HUES48 (cell line): ENCODE measurements around the gene AATF.
A peak's percentile ranks its signal among the peaks of the same experiment; 100 is the strongest.

ENCODE experiments used
- H3K27ac ChIP-seq: one replicate; pipeline ENCODE4 v1.7.0; 2013; ENCODE audit warnings: low read depth, low read length, inconsistent platforms
- H3K27me3 ChIP-seq: 2 replicates; pipeline ENCODE4 v1.6.1; 2013; ENCODE audit warnings: mild to moderate bottlenecking, low read length; ENCODE audit not compliant: control insufficient read depth, insufficient read depth
- H3K36me3 ChIP-seq: 2 replicates; pipeline ENCODE4 v1.6.1; 2013; ENCODE audit warnings: low read length; ENCODE audit not compliant: control insufficient read depth, insufficient read depth
- H3K4me1 ChIP-seq: 2 replicates; pipeline ENCODE4 v1.6.1; 2013; ENCODE audit warnings: mild to moderate bottlenecking, low read length; ENCODE audit not compliant: control insufficient read depth, insufficient read depth
- H3K4me3 ChIP-seq: 2 replicates; pipeline ENCODE4 v1.5.1; 2013; ENCODE audit warnings: mild to moderate bottlenecking, low read depth, low read length
- H3K9ac ChIP-seq: 2 replicates; pipeline ENCODE4 v1.6.1; 2013; ENCODE audit warnings: mild to moderate bottlenecking, low read depth, low read length, moderate library complexity
- H3K9me3 ChIP-seq: 2 replicates; pipeline ENCODE4 v1.6.1; 2013; ENCODE audit warnings: low read length; ENCODE audit not compliant: control insufficient read depth, insufficient read depth

Gene AATF

DNA sequence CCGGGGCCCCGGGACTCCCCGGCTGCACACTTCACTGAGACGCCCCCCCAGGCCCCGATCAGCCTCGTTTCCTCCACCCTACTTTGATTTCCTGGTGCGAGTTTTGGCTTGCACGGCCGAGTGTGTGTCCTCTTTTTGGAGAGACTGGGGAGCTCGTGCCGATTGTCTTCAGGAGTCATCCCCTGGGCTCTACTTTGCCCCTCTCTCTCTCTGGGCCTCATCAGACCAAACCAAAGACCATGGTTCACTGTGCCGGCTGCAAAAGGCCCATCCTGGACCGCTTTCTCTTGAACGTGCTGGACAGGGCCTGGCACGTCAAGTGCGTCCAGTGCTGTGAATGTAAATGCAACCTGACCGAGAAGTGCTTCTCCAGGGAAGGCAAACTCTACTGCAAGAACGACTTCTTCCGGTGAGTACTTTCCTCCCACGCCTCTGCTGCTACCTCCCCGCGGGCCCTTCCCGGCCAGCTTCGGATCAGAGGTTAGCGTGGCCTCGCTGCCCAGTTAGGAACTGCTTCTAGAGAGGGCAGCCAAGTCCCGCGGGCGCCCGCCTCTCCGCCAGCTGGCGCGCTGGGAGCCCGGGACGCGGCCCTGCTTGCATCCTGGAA, 10.7 kb upstream of the AATF start:
- peaks cover 100% of the 10 kb centered on the region for H3K27me3 ChIP-seq

DNA sequence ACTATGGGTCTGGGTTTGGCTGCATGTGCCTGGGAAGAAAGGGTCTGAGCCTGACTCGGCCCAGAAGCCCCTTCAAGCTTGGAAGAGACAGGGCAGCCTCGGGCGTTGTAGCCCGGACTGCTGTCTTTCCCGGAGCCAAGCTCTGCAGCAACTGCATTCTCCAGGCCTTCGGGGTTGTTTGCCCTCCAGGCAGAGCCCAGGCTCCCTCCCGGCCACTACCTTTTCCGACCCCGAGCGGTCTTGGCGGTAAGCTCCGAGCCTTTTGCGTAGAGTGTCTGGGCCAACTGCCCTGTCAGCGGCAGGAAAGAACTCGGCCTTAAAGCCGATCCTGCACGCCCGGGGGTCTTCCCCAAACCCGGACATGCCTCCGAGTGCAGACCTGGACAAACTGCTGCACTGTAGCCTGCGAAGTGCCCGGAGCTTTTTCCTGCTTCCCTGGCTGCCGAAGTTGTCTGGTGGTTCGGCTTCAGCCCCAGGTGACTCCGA, 10.1 kb upstream of the AATF start:
- H3K27me3 ChIP-seq: peaks cover 100% of the 10 kb centered on the region
- no peaks in the 10 kb centered on the region for H3K36me3 ChIP-seq
- H3K9ac ChIP-seq: no peak overlapping the region
- no peaks in the 10 kb centered on the region for H3K9me3 ChIP-seq
- peak overlapping the region; percentile 65 for H3K4me3 ChIP-seq
- H3K4me1 ChIP-seq: peaks cover 63% of the 10 kb centered on the region
- no peak overlapping the region for H3K27ac ChIP-seq

More for the DNA sequence above, 10.7 kb upstream of the AATF start:
- no peaks in the 10 kb centered on the region for H3K36me3 ChIP-seq
- H3K9me3 ChIP-seq: no peaks in the 10 kb centered on the region
- peak overlapping the region; percentile 65 for H3K4me3 ChIP-seq
- no peak overlapping the region for H3K27ac ChIP-seq
- peaks cover 61% of the 10 kb centered on the region for H3K4me1 ChIP-seq
- no peak overlapping the region for H3K9ac ChIP-seq

DNA sequence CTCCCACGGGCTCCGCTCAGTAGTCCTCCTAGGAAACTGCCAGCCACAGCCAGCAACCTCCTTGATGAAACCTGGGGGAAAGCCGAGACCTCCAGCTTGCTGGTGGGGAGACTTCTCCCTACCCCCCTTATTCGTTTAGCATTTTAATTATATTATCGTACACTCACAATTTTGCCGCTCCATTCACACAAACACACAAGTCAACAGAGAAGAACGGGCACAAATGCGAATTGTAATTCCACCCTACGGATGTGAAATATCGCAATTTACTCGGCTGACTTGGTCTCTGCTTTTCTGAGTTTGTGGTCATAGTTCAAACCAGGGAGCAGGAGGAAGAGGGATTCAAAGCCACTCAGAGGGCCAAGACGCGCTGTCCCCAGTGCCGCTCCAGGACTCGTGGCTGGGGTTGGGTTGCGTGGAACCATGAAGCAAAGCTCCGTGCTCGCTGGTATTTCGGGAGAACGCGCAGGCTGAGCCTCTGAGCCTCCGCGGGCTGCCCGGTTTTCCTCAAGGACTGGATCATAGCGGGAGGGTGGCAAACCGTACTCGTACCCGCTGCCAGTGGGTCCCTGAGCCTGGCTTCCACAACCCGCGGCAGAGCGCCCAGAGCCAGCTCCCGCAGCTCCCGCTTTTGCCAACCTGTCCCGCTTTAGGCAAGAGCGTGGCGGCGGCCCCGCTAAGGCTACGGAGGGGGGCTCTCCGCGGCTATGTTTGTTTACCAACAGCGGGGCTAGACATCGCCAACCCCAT, 9.5 kb upstream of the AATF start:
- H3K4me1 ChIP-seq: peaks cover 58% of the 10 kb centered on the region
- peaks cover 100% of the 10 kb centered on the region for H3K27me3 ChIP-seq
- no peaks in the 10 kb centered on the region for H3K36me3 ChIP-seq
- H3K27ac ChIP-seq: no peak overlapping the region
- no peaks in the 10 kb centered on the region for H3K9me3 ChIP-seq
- H3K9ac ChIP-seq: no peak overlapping the region
- peak overlapping the region; percentile 65; the same call in 1 of the 2 replicates for H3K4me3 ChIP-seq

DNA sequence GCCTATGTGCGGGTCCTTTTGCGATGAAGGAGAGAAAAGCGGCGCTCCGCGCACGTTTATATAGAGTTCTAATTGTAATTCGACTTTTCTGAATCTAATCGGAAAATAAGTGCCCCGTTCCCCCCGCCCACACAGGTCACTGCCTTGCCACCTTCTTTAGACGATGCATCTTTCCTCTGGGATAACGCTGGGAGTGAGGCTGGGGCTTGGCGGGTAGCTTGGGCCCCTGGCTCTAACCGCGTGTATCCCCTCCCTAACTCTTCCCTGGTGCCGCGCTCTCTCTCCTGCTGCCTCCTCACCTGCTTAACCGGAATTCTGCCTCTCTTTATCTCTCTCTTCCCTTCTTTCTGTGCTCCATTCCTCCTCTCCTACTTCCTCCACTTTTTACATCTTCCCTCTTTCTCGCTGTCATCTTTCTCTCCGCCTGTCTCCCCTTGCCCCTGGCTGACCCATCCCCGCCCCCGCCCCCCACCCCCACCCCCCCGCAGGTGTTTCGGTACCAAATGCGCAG, 8.9 kb upstream of the AATF start:
- no peaks in the 10 kb centered on the region for H3K9me3 ChIP-seq
- no peak overlapping the region for H3K4me3 ChIP-seq
- H3K27ac ChIP-seq: no peak overlapping the region
- H3K4me1 ChIP-seq: peaks cover 59% of the 10 kb centered on the region
- H3K27me3 ChIP-seq: peaks cover 100% of the 10 kb centered on the region
- no peak overlapping the region for H3K9ac ChIP-seq
- no peaks in the 10 kb centered on the region for H3K36me3 ChIP-seq

DNA sequence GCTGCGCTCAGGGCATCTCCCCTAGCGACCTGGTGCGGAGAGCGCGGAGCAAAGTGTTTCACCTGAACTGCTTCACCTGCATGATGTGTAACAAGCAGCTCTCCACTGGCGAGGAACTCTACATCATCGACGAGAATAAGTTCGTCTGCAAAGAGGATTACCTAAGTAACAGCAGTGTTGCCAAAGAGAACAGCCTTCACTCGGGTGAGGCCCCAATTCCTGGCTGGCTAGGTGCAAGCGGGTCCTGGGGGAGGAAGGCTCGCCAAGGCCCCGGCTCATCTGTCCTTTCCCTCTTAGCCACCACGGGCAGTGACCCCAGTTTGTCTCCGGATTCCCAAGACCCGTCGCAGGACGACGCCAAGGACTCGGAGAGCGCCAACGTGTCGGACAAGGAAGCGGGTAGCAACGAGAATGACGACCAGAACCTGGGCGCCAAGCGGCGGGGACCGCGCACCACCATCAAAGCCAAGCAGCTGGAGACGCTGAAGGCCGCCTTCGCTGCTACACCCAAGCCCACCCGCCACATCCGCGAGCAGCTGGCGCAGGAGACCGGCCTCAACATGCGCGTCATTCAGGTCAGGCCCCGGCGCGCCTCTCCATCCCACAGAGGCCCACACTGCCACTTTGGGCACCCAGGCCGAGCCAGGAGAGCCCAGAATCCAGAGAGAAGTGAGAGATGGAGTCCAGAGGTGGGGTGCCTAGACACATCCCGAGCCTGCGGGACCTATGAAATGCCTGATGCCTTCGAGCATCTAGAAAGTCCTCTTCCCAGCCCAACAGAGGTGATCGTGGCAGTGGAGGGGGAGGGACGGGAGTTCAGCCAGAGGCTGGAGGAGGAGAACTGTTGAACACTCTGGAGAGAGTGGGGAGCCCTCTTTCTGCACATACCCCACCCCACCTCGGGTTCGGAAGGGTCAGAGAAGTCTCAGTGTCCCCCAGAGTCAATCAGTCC, 8.2 kb upstream of the AATF start:
- peaks cover 55% of the 10 kb centered on the region for H3K4me1 ChIP-seq
- H3K4me3 ChIP-seq: peak overlapping the region; percentile 10; the same call in 1 of the 2 replicates
- H3K9ac ChIP-seq: no peak overlapping the region
- H3K27ac ChIP-seq: no peak overlapping the region
- peaks cover 100% of the 10 kb centered on the region for H3K27me3 ChIP-seq
- no peaks in the 10 kb centered on the region for H3K36me3 ChIP-seq
- H3K9me3 ChIP-seq: no peaks in the 10 kb centered on the region

DNA sequence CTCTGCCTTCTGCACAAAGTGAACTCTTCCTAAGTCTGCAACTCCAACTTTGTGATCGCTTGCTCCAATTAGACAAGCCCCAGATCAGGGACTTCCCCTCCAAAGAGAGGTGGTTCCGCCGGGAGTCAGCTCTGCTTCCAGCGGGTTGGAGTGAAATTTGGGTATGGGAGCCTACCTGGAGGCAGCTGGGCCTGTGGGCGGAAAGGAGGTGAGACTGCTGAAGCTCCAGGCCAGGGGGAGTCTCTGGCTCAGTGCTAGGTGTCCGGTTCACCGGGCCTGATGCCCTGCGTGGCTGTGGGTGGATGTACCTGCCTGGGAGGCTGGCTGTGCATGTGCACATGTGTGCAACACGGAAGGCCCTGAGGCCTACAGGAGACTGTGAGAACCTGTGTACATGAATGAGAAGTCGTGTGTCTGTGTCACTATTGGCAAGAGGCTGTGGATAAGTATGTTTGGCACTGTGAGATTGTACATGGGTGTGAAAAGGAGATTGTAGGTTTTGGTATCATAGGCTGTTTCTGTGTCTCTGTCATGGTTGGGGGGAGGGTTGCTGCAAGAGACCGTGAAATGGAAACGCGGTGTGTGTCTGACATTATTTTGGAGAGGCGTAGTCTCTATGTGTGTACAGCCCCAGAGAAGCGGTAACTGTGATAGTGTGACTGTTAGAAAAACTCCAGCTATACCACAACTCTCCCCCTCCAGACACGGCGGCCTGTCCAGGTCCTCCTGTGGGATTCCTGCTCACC, 7.3 kb upstream of the AATF start:
- H3K9me3 ChIP-seq: no peaks in the 10 kb centered on the region
- H3K4me1 ChIP-seq: peaks cover 62% of the 10 kb centered on the region
- H3K36me3 ChIP-seq: no peaks in the 10 kb centered on the region
- H3K27ac ChIP-seq: no peak overlapping the region
- H3K27me3 ChIP-seq: peaks cover 100% of the 10 kb centered on the region
- H3K9ac ChIP-seq: no peak overlapping the region
- H3K4me3 ChIP-seq: peak overlapping the region; percentile 41; the same call in 1 of the 2 replicates

DNA sequence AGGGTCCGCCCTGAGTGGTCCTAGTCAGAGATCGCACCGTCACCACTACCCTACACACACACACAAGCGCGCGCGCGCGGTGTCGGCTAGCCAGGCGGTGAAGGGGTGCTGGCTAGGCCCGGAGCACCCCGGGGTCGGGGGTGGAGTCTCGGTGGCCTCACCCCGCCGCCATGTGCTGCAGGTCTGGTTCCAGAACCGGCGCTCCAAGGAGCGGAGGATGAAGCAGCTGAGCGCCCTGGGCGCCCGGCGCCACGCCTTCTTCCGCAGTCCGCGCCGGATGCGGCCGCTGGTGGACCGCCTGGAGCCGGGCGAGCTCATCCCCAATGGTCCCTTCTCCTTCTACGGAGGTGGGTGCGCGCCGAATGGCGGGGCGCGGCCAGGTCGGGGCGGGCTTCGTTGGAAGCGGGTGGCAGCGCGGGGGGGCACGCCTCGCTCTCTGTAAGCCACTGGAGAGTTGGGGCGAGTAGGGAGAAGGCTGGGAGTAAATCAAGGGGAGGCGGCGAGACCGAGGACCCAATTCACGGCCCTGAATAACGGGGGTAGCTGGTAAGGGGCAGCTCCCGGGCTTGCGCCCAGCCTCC, 6.6 kb upstream of the AATF start:
- H3K4me3 ChIP-seq: peak overlapping the region; percentile 41; the same call in 1 of the 2 replicates
- no peaks in the 10 kb centered on the region for H3K9me3 ChIP-seq
- H3K27me3 ChIP-seq: peaks cover 100% of the 10 kb centered on the region
- H3K9ac ChIP-seq: no peak overlapping the region
- no peaks in the 10 kb centered on the region for H3K36me3 ChIP-seq
- peaks cover 69% of the 10 kb centered on the region for H3K4me1 ChIP-seq
- no peak overlapping the region for H3K27ac ChIP-seq

DNA sequence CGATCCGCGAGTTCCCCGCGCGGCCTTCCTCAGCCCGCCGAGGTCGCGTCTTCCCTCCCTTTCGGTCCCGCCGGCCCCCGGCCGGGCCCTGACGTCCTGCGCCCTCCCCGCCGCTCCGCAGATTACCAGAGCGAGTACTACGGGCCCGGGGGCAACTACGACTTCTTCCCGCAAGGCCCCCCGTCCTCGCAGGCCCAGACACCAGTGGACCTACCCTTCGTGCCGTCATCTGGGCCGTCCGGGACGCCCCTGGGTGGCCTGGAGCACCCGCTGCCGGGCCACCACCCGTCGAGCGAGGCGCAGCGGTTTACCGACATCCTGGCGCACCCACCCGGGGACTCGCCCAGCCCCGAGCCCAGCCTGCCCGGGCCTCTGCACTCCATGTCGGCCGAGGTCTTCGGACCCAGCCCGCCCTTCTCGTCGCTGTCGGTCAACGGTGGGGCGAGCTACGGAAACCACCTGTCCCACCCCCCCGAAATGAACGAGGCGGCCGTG, 6.1 kb upstream of the AATF start:
- Histone ChIP-seq H3K4me1 (peaks cover 69% of the 10 kb centered on the region), H3K27ac (no peak overlapping the region), H3K9me3 (no peaks in the 10 kb centered on the region), H3K36me3 (no peaks in the 10 kb centered on the region), H3K4me3 (peak overlapping the region; percentile 41; the same call in 1 of the 2 replicates), H3K27me3 (peaks cover 100% of the 10 kb centered on the region), H3K9ac (no peak overlapping the region)

DNA sequence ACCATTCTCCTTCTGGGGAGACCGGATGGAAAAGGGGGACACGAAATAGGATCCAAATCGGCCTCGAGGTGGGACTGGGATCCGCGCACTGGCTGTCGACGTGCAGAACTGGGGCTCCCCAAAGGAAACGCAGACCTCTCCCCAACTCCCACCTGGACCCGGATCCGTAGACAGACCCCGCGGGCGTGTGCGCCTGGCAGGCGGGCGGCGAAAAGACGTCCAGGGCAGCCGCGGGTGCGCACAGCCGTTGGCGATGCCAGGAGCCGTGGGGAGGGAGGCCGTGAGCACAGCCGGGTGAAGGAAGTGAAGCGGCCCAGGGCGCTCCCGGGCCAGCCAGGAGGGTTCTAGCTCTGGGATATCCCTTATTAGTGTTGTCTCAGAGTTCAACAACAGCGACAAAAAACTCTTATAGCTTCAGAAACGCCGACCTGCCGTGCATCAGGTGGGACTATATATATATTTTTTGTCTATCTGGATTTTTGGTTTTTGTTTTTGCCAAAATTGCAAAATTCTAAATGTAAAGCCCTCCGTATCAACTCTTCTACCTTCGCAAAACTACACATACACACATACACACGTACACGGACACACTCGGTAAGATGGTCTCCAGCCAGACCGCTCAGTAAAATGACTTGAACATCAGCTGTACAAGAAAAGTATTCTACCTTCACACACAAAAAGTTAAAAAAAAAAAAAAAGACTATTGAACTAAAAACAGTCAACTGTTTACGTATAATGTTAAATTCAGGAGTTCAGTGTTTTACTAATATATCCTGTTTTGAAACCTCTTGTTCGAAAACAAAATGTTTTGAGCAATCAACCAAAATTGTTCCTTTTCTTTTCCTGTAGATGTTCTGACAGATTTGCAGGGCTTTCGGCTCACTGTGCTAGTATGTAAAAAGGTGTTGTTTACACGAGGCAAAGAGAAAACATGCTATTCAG, 5.2 kb upstream of the AATF start:
- Histone ChIP-seq H3K4me3 (peak overlapping the region; percentile 41), H3K4me1 (peaks cover 68% of the 10 kb centered on the region)

More for the DNA sequence above, 5.2 kb upstream of the AATF start:
- no peaks in the 10 kb centered on the region for H3K9me3 ChIP-seq
- no peak overlapping the region for H3K9ac ChIP-seq
- H3K27ac ChIP-seq: no peak overlapping the region
- no peaks in the 10 kb centered on the region for H3K36me3 ChIP-seq
- peaks cover 100% of the 10 kb centered on the region for H3K27me3 ChIP-seq
